GM19463 (cell line): Measurements from ENCODE around the gene RBBP5.

Experiments used
- ATAC-seq: cut with Tn5 transposase; IDR thresholded peaks from one replicate; pipeline ENCODE4 v1.9.1; 2021; ENCODE audit warnings: mild to moderate bottlenecking, moderate library complexity; ENCODE audit not compliant: unreplicated experiment

RBBP5 gene

GRCh38 chr1:205133287-205133686 lies 11.5 kb upstream of the RBBP5 start:
- ATAC-seq: no peak

- no peak for ATAC-seq
These were observed 7.8 kb upstream of the RBBP5 start for GRCh38 chr1:205129447-205130029.

- no peak for ATAC-seq
These were observed 6.3 kb upstream of the RBBP5 start for GRCh38 chr1:205128050-205128449.

GRCh38 chr1:205127646-205128045 lies 5.9 kb upstream of the RBBP5 start:
- no peak for ATAC-seq

GRCh38 chr1:205124726-205125125 lies 2.9 kb upstream of the RBBP5 start:
- no peak for ATAC-seq

GRCh38 chr1:205122489-205122882 lies 708 bp upstream of the RBBP5 start:
- ATAC-seq: no peak

- ATAC-seq: no peak
These were observed 3.0 kb downstream of the RBBP5 start for GRCh38 chr1:205118752-205119151.

- ATAC-seq: no peak
These were observed 10.4 kb downstream of the RBBP5 start for GRCh38 chr1:205111354-205111753.

GRCh38 chr1:205109711-205110110 lies 12.1 kb downstream of the RBBP5 start:
- no peak for ATAC-seq

GRCh38 chr1:205109269-205109668 lies 12.5 kb downstream of the RBBP5 start:
- ATAC-seq: no peak

GRCh38 chr1:205108464-205108863 lies 13.3 kb downstream of the RBBP5 start:
- ATAC-seq: no peak

GRCh38 chr1:205107327-205107726 lies 14.5 kb downstream of the RBBP5 start:
- no peak for ATAC-seq

- no peak for ATAC-seq
These were observed 19.4 kb downstream of the RBBP5 start for GRCh38 chr1:205102404-205102803.

GRCh38 chr1:205098242-205098641 lies 23.5 kb downstream of the RBBP5 start:
- no peak for ATAC-seq

GRCh38 chr1:205095422-205095821 lies 26.4 kb downstream of the RBBP5 start:
- ATAC-seq: no peak

- ATAC-seq: no peak
These were observed 30.6 kb downstream of the RBBP5 start for GRCh38 chr1:205091043-205091740.

GRCh38 chr1:205088341-205088740 lies 33.4 kb downstream of the RBBP5 start:
- ATAC-seq: no peak

- ATAC-seq: no peak
These were observed 37.4 kb downstream of the RBBP5 start, which contains the start of gene TMEM81 for GRCh38 chr1:205084360-205084759. TSS of gene TMEM81 (minus strand) at chr1:205084460. CDS start at chr1:205084320, 140 bp downstream.

GRCh38 chr1:205082431-205082830 lies 39.3 kb downstream of the RBBP5 start:
- ATAC-seq: no peak

- no peak for ATAC-seq
These were observed 43.9 kb downstream of the RBBP5 start for GRCh38 chr1:205077934-205078311.

GRCh38 chr1:205077158-205077933 lies 44.4 kb downstream of the RBBP5 start:
- no peak for ATAC-seq

- ATAC-seq: no peak
These were observed 45.5 kb downstream of the RBBP5 start for GRCh38 chr1:205076245-205076761.
